ENCODE measurements around the gene SLC41A1. TPM values are rescaled to one million over a fixed set of nuclear protein-coding genes. Genes with fewer than 3 reads are reported as not detected.
"Not testable (repeated sequence)": the region's sequence is repeated elsewhere in the genome, so short reads cannot be mapped to it uniquely, and the experiment has no call there.

Gene SLC41A1
- 28.0 and 29.3 TPM in 2 replicates for total RNA-seq

DNA sequence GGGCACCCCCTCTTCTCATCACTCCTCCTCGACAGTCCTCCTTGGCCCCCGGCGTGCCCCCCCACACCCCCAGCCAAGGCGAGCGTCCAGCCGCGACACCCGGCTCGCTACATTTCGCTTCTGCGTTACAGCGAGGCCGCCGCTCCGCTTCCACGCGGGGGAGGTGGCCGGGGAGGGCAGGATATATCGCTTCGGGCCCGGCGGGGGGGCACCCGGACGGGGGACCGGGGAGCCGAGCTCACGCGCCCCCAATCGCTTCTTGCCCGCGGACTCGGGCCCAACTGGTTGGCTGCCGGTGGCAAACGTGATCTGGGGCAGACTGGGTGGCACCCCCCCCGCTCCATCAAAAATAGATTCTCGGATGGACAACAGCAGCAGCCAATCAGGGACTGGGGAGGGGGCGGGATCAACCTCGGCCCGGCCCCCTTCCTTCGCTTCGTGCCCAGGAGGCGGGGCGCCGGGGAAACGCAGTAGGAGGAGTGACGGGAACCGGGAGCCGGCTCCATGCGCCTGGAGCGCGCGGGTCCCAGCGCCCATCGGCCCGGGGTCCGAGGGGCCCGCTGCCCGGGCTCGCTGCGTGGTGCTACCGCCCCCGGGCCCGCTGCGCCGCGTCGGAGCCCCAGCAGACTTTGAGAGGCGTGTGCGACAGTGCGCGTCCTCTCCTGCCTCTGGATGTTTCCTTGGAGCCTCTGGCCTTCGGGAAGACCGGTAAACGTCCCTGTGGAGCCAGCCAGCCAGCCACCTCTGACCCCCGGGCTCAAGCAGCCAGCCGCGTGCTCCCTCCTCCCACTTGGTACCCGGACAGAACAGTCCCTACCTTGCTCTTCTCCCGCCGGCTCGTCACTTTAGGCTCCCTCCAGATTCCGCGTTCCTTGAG, at the start of gene SLC41A1:
TSS of gene SLC41A1 (minus strand) at position 321 of the 877 bp plus-strand sequence. CDS start 2,757 bp downstream, outside the sequence.
- Histone ChIP-seq H3K4me2 (ENCODE audit: insufficient read depth, low read length) (peak within 1 kb of the TSS; percentile 93), H3K36me3 (ENCODE audit: insufficient read depth, low read length) (peaks cover 14% of the 10 kb centered on the region), H3K79me2 (ENCODE audit: insufficient read depth, low read length) (peaks cover 52% of the 10 kb centered on the region), H3K9me3 (ENCODE audit: low read depth, low read length) (no peaks in the 10 kb centered on the region), H3K4me3 (ENCODE audit: insufficient read depth, low read length) (peak within 1 kb of the TSS; percentile 91), H2AFZ (ENCODE audit: low read length) (peak within 1 kb of the TSS; percentile 98), H3K27ac (ENCODE audit: low read depth, low read length) (peak within 1 kb of the TSS; percentile 63), H3K4me1 (ENCODE audit: insufficient read depth, low read length) (peaks cover 16% of the 10 kb centered on the region), H4K20me1 (ENCODE audit: insufficient read depth, low read length) (peaks cover 22% of the 10 kb centered on the region), H3K27me3 (ENCODE audit: insufficient read depth, low read length) (no peaks in the 10 kb centered on the region)
- peak; percentile 99 for DNase-seq (ENCODE audit: insufficient read length, low spot score, missing footprints)
- TF ChIP-seq, protein P1, sequence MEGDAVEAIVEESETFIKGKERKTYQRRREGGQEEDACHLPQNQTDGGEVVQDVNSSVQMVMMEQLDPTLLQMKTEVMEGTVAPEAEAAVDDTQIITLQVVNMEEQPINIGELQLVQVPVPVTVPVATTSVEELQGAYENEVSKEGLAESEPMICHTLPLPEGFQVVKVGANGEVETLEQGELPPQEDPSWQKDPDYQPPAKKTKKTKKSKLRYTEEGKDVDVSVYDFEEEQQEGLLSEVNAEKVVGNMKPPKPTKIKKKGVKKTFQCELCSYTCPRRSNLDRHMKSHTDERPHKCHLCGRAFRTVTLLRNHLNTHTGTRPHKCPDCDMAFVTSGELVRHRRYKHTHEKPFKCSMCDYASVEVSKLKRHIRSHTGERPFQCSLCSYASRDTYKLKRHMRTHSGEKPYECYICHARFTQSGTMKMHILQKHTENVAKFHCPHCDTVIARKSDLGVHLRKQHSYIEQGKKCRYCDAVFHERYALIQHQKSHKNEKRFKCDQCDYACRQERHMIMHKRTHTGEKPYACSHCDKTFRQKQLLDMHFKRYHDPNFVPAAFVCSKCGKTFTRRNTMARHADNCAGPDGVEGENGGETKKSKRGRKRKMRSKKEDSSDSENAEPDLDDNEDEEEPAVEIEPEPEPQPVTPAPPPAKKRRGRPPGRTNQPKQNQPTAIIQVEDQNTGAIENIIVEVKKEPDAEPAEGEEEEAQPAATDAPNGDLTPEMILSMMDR (IDR thresholded peaks at IDR 0.05; ENCODE audit: extremely low read depth, low read depth, low read length) = no peak

DNA sequence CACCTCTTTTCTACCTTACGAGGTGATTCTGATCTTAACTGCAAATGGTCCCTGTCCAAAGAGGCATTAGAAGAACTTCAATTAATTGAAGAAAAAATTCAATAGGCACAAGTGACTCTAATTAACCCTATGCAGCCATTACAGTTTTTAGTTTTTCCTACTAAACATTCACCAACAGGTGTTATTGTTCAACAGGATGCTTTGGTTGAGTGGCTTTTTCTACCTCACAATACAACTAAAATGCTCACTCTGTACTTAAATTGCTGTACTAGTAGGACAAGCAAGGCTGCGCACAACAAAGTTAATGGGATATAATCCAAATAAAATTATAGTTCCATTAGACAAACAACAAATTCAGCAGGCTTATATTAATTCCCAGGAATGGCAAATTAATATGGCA, 48.5 kb upstream of the SLC41A1 start:
- no peaks in the 10 kb centered on the region for H4K20me1 ChIP-seq (ENCODE audit: insufficient read depth, low read length)
- H3K27ac ChIP-seq (ENCODE audit: low read depth, low read length) = no peak overlapping the region
- no peak for DNase-seq (ENCODE audit: insufficient read length, low spot score, missing footprints)
- no peak overlapping the region for H2AFZ ChIP-seq (ENCODE audit: low read length)
- H3K4me2 ChIP-seq (ENCODE audit: insufficient read depth, low read length) = no peak overlapping the region
- no peaks in the 10 kb centered on the region for H3K4me1 ChIP-seq (ENCODE audit: insufficient read depth, low read length)
- no peak overlapping the region for H3K4me3 ChIP-seq (ENCODE audit: insufficient read depth, low read length)
- no peaks in the 10 kb centered on the region for H3K36me3 ChIP-seq (ENCODE audit: insufficient read depth, low read length)
- TF ChIP-seq, protein P1 (IDR thresholded peaks at IDR 0.05; ENCODE audit: extremely low read depth, low read depth, low read length) = no peak
- no peaks in the 10 kb centered on the region for H3K9me3 ChIP-seq (ENCODE audit: low read depth, low read length)
- no peaks in the 10 kb centered on the region for H3K27me3 ChIP-seq (ENCODE audit: insufficient read depth, low read length)
- no peaks in the 10 kb centered on the region for H3K79me2 ChIP-seq (ENCODE audit: insufficient read depth, low read length)

DNA sequence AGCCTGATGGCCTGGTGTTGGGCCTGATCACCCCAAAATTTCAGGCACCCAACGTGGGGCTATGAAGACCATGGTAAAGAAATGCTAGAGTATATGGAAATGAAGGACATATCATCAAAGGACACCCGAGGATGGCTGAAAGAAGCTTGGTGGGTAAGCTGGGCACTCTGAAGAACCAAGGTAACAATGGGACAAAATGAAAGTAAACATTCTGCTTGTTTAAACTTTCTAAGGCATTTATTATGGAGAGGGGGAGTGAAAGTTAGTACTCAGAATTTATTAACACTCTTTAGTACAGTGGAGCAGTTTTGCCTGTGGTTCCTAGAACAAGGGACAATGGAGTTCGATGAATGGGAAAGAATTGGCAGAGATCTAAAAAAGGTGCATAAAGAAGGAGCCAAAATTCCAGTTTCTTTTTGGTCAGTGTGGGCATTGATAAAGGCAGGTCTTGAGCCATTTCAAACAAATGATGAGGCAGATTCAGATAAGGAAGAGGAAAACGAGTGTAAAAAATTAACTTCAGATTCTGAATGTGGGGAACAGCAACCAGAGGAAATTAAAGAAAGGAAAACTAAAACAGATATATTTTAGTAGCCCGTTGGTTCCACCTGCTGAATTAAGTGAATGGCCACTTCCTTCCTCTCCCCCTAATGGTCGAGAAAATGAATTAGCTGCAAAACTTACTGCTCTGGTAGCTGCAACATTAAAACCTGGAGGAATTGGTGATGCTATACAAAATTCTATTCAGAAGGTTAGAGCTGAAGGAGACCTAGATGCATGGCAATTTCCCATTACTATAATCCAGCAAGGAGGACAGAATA, 45.4 kb upstream of the SLC41A1 start:
- Histone ChIP-seq H3K4me2 (ENCODE audit: insufficient read depth, low read length) (no peak overlapping the region), H3K36me3 (ENCODE audit: insufficient read depth, low read length) (no peaks in the 10 kb centered on the region), H3K4me1 (ENCODE audit: insufficient read depth, low read length) (no peaks in the 10 kb centered on the region), H2AFZ (ENCODE audit: low read length) (no peak overlapping the region), H3K9me3 (ENCODE audit: low read depth, low read length) (no peaks in the 10 kb centered on the region), H3K4me3 (ENCODE audit: insufficient read depth, low read length) (no peak overlapping the region), H3K27ac (ENCODE audit: low read depth, low read length) (no peak overlapping the region), H4K20me1 (ENCODE audit: insufficient read depth, low read length) (no peaks in the 10 kb centered on the region), H3K27me3 (ENCODE audit: insufficient read depth, low read length) (no peaks in the 10 kb centered on the region), H3K79me2 (ENCODE audit: insufficient read depth, low read length) (no peaks in the 10 kb centered on the region)
- TF ChIP-seq, protein P1 (IDR thresholded peaks at IDR 0.05; ENCODE audit: extremely low read depth, low read depth, low read length) = no peak
- DNase-seq (ENCODE audit: insufficient read length, low spot score, missing footprints) = no peak

DNA sequence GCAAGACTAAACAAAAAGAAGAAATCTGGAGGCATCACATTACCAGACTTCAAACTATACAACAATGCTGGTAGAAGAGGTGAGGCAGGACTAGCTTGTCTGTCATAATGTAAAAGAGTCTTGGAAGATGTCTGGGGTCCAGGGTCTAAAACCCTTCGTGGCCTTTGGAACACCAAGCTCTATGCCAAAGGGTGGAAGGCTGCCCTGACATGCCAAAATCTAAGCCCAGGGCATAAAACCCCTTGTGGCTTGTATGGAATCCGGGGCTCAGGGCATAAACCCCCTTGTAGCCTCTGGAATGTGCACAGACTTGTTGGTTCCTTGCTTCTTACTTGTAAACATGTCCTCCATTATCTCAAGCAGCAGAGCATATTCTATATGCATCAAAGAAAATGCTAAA, 44.5 kb upstream of the SLC41A1 start:
- not testable (repeated sequence) for H3K27me3 ChIP-seq (ENCODE audit: insufficient read depth, low read length); H3K79me2 ChIP-seq (ENCODE audit: insufficient read depth, low read length); H3K36me3 ChIP-seq (ENCODE audit: insufficient read depth, low read length); H3K9me3 ChIP-seq (ENCODE audit: low read depth, low read length); H3K4me1 ChIP-seq (ENCODE audit: insufficient read depth, low read length); H3K27ac ChIP-seq (ENCODE audit: low read depth, low read length); H4K20me1 ChIP-seq (ENCODE audit: insufficient read depth, low read length); DNase-seq (ENCODE audit: insufficient read length, low spot score, missing footprints); H2AFZ ChIP-seq (ENCODE audit: low read length); H3K4me3 ChIP-seq (ENCODE audit: insufficient read depth, low read length); H3K4me2 ChIP-seq (ENCODE audit: insufficient read depth, low read length)
